Activated gamma-delta T cell treated with anti-CD3 and anti-CD28 coated beads, Interleukin-2, amount 50 U/mL, for 16 hours (primary cell): ENCODE results near the gene BLM.

ENCODE experiments used
- DNase-seq: peaks from one replicate; pipeline ENCODE4 v3.0.0-alpha.2; 2020; ENCODE audit warnings: low read depth

The BLM gene

GRCh38 chr15:90790057-90790456 is 72.9 kb downstream of the BLM start:
- no peak for DNase-seq

- DNase-seq, result no peak
Observed at GRCh38 chr15:90790561-90790960, 73.4 kb downstream of the BLM start.

GRCh38 chr15:90794538-90794937 is 77.4 kb downstream of the BLM start:
- no peak for DNase-seq

DNA sequence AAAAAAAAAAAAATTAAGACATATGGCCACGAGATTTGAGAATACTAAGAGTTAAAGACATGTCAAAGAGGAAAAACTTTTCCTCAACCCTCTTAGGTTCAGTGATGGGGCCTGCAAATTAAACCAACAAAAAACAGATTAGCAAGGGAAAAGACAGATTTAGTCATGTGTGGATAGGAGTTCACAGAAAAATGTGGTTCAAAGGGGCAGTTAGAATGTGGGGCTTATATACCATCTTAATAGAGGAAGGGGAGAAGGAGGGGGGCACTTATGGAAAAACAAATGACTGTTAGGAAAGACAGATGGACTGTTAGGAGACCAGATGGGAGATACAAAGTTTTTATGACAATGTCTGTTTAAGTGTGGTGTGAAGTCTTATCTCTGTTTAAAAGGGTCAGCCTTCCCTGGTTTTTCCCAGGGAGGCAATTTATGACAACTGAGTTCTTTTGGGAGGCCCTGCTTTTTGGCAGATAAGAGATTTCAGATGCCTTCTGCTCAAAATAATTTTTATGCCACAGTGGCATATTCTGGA is 82.6 kb downstream of the BLM start:
- DNase-seq, result no peak

- DNase-seq, result no peak
Observed at GRCh38 chr15:90801803-90802202, 84.7 kb downstream of the BLM start.

GRCh38 chr15:90807074-90807785 is 90.1 kb downstream of the BLM start:
- DNase-seq, result no peak

- DNase-seq, result no peak
Observed at GRCh38 chr15:90807786-90808086, 90.6 kb downstream of the BLM start.

GRCh38 chr15:90808517-90809235 is 91.5 kb downstream of the BLM start:
- no peak for DNase-seq

DNA sequence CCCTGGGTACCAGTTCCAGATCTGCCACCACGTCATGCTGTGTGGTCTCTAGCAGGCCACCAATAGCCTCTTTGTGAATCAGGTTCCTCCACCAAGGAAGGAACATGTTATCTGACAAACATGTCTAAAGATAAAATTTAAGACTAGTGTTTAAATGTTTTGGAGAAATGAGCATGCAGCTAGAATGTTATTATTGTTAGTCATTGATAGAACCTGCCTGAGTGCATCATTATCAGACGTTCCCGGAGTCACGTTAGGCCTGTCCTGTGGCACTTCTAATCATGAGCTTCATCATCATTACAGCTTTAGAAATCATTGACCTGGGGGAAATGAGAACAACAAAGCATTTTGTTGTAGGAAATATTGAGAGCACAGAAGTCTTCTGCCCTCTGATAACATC is 92.4 kb downstream of the BLM start:
- no peak for DNase-seq

GRCh38 chr15:90810354-90810753 is 93.2 kb downstream of the BLM start:
- no peak for DNase-seq

DNA sequence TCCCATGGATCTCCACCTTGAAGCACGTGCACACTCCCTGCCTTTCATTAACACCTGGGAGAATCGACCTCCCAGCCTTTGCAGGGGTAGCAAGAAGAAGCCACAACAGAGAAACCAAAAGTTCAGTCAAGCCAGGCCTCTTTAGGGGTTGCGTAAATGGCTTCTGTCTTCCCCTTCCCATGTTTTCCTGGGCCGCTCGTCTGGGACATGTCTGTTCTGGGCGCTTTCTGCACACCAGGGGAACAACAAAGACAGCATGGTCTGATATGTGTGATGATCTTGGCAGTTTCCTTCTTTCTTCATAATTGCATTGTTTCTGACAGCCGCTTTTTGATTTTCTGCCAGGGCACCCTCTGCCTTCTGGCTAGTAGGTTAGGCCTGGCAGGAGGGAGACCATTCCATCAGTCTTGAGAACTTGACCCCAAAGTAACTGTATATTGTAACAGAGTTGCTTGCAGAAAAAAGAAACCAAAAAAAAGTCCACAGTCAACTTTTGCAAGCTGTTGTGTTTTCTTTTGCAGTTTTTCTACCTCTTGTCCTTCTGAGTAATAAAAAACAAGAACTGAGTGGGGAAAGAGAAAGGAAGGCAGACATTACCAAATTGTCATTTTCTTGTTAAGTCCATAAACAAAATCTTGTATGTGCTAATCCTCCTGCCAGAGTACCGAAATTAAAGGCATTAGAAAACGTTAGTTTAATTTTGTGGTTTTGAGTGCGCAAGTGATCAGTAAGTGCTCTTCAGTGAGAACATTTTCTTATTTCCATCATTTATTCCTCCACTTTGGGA is 95.2 kb downstream of the BLM start:
- no peak for DNase-seq

DNA sequence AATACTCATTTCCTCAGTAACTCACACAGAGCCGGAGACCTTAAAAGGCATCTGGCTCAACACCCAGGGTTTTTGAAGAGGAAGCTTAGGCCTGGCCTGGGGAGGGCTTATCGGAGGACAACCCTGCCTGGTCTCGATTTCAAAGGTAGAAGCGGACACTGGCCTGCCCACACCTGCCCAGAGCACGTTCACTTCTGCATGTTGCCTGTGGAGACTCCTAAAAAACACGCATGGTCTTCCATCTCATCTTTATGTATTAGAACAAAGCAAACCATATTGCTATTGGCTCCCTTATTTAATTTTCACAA is 95.8 kb downstream of the BLM start:
- no peak for DNase-seq

GRCh38 chr15:90813796-90814190 is 96.6 kb downstream of the BLM start:
- no peak for DNase-seq

DNA sequence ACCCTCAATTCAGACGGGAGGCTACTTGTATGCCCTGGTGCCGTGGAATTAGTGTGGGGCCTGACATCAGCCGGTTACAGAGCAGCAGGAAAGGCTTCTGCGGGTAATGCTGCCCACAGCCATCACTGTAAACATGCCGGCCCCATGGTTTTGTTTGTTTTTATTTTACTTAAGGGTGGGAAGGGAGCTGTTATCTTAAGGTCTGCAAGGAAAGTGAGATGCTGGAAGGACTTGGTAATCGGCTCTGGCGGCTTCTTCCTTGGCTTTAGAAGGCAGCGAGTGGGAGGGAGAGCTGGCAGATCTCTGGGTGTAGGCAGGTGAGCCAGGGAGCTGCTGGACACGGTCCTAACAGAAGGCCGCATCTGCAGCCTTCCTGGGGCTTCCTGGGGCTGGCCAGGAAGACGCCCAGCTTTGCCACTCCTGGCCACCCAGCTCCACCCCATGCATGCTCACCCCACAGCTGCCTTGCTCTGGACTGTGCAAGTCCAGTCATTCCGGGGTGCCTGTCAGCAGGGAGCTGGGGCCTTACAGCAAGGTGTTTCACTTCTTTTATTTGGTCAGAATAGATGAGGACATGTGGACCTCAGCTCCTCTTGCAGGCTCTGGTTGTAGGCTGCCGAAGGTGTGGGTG is 97.2 kb downstream of the BLM start:
- DNase-seq, result no peak

DNA sequence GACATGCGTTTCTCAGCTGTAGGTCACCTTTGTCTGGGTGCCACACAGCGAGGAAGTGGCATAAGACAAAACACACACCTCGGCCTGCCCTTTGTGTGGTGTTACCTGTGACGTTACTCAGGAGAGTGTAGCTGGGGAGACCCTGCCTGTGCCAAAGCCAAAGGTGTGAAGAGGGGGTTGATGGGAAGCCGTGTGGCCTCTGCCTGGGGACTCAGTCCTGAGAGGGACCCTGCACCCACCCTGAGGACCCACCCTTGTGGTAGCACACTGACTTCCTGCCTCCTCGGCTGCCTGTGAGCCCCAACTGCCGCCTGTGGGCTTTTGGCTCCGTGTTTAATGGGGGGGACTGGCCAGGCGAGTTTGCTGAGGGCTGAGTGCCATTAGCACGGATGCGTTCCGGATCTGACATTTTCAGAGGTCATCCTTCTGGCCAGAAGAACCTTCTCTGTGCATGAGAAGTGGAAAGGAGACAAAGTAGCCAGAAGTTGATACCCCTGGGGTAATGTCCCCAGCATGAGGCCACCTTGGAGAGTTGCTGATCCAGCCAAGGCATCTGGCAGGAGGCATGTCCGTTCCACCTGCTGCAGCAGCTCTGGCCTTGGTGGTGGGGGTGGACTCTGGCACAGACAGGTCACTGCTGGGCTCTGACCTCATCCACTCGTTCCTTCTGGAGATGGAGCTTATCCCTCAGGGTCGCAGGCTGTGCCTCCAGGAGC is 99.4 kb downstream of the BLM start:
- no peak for DNase-seq

DNA sequence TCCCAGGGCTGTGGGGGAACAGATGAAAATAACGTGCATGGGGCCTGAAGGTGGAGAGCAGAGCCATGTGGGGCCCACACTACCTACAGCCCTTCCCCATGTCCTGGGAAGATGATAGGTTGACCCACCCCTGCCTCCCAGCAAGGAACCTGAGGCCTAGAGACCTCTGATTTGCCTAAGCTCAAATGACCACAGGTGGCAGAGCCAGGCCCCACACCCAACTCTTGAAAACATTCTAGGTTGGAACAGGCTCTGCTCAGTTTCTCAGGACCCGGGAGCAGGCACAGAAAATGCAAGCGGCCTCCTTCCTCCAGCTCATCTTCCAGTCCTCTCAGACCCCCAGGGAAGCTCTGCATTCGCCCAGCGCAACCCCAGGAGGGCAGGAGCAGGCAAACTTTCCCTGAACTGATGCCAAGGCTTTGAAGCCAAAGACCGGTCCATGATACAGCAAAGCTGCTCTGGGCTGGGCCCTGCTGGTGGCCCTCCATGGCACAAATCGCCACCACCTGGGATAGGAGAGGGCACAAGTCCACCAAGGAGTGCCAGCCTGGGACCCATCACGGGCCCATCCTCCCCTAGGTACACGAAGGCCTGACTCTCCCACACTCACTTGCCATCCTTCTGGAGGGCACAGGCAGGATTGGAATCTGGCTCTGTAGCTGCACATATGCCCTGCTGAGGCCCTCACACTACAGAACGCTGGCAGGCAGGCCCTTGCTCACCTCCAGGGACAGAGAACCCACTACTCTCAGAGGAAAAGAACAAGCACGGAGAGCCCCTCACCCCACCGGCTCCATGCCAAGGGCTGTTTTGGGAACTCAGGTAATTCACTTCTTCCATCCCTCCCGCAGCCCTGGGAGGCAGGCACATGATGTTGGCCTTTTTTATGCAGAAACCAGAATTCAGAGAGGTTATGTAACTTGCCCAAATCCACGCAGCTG is 100.2 kb downstream of the BLM start:
- DNase-seq, result no peak

- DNase-seq, result no peak
Observed at GRCh38 chr15:90818251-90819210, 101.4 kb downstream of the BLM start.

GRCh38 chr15:90819390-90819789 is 102.2 kb downstream of the BLM start:
- no peak for DNase-seq

DNA sequence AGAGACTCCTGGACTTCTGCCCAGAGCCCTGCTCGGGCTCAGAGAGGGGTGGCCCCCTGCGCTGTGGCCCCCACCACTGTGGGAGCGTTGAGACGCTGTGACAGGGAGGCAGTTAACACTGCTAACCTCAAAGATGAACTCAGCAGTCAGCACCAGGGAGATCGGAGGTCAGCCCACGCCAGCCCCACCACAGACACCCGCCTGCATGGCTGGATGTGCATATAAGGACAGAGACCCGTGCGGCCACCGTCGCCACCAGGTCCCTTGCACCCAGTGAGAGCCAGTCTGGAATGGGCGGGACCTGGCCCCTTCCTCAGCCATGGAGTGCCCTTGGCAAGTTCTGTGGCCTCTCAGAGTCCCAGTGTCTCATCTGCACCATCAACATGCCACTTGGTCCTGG is 102.7 kb downstream of the BLM start:
- DNase-seq, result peak; percentile 7

- DNase-seq, result no peak
Observed at GRCh38 chr15:90820481-90820880, 103.3 kb downstream of the BLM start.
